Epithelial cell of proximal tubule (primary cell): ENCODE measurements around the gene ZNF768. TPM values are rescaled to one million over a fixed set of nuclear protein-coding genes. Genes with fewer than 3 reads are reported as not detected.
"Not testable (repeated sequence)": the region's sequence is repeated elsewhere in the genome, so short reads cannot be mapped to it uniquely, and the experiment has no call there.

ENCODE experiments used
- DNase-seq: peaks from one replicate; pipeline ENCODE4 v3.0.0-alpha.2; 2011; ENCODE audit warnings: low read depth
- H3K4me3 ChIP-seq: 2 replicates; pipeline ENCODE4 v1.5.1; 2011; ENCODE audit warnings: low read depth, mild to moderate bottlenecking, low read length
- total RNA-seq: library from RNA; depleted of rRNA; stranded (reverse); fragments of >200 nt; gene quantifications from 2 replicates; pipeline ENCODE4 v1.2.3, GENCODE V29; 2015
- TF ChIP-seq, protein P1 (sequence below): conservative IDR thresholded peaks from 2 replicates; pipeline ENCODE4 v1.5.1; 2012; ENCODE audit warnings: low read depth, mild to moderate bottlenecking, low read length

The ZNF768 gene
- total RNA-seq, 1 donor from 2014 or later, result 35.2 TPM

DNA sequence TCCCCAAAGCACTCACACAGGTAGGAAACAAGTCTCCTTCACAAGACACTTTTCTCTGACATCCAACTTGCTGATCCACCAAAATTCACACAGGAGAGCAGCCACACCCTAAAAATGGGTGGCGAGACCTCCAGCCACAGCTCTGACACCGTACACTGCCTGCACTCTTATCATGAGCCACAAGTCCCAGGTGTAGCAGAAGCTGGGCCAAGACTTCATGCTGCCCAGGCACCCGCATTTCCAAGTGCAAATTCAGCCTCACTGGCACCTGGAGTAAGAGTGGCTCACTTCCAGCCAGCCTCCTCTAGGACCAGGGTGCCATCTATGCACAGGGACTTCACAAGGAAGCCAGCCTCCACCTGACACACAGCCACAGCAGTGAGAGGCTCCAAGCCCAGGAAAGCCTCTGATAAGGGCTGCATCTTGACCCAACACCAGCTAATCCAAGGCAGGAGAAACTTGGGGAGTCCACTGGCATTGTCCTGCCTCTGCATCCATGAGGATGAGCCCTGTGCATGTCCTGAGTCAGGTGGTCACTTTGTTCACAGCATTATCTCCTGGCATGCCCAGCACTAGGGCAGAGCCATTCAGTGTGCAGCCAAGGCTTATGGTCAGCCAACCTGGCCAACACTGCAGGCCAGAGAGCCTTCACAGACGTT lies 2.6 kb upstream of the ZNF768 start:
- no peak for DNase-seq
- TF ChIP-seq, protein P1, sequence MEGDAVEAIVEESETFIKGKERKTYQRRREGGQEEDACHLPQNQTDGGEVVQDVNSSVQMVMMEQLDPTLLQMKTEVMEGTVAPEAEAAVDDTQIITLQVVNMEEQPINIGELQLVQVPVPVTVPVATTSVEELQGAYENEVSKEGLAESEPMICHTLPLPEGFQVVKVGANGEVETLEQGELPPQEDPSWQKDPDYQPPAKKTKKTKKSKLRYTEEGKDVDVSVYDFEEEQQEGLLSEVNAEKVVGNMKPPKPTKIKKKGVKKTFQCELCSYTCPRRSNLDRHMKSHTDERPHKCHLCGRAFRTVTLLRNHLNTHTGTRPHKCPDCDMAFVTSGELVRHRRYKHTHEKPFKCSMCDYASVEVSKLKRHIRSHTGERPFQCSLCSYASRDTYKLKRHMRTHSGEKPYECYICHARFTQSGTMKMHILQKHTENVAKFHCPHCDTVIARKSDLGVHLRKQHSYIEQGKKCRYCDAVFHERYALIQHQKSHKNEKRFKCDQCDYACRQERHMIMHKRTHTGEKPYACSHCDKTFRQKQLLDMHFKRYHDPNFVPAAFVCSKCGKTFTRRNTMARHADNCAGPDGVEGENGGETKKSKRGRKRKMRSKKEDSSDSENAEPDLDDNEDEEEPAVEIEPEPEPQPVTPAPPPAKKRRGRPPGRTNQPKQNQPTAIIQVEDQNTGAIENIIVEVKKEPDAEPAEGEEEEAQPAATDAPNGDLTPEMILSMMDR, result no peak
- H3K4me3 ChIP-seq, result no peak overlapping the region

- H3K4me3 ChIP-seq, result peak overlapping the region; percentile 38
- no peak for DNase-seq
- TF ChIP-seq, protein P1, result no peak
These were observed 1.3 kb upstream of the ZNF768 start for GRCh38 chr16:30527635-30528178.

- peak; percentile 49 for DNase-seq
- H3K4me3 ChIP-seq, result peak overlapping the region; percentile 84
- TF ChIP-seq, protein P1, result peak; percentile 35
These were observed 663 bp upstream of the ZNF768 start for GRCh38 chr16:30526823-30527634.

DNA sequence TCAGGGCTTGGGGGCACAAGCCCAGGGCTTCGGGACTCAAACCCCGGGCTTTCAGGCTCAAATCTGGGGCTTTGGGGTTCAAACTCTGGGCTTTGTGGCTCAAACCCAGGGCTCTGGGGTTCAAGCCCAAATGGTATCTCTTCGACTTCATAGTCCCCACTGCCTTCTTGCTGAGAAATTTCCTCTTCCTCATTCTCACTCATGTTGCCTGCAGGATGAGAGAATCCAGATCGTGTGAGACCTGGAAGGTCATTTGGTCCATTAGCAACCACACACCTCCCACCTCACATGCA lies 576 bp downstream of the ZNF768 start:
- DNase-seq, result no peak
- TF ChIP-seq, protein P1, result no peak
- H3K4me3 ChIP-seq, result peak overlapping the region; percentile 84

GRCh38 chr16:30524575-30525568 lies 1.5 kb downstream of the ZNF768 start:
- H3K4me3 ChIP-seq, result no peak overlapping the region
- TF ChIP-seq, protein P1, result no peak
- DNase-seq, result no peak

- DNase-seq, result no peak
- TF ChIP-seq, protein P1, result no peak
- no peak overlapping the region for H3K4me3 ChIP-seq
These were observed 2.4 kb downstream of the ZNF768 start for GRCh38 chr16:30523768-30524574.

GRCh38 chr16:30522702-30523463 lies 3.5 kb downstream of the ZNF768 start:
- DNase-seq, H3K4me3 ChIP-seq: not testable (repeated sequence)
